Stimulated activated CD8-positive, alpha-beta memory T cell treated with anti-CD3 and anti-CD28 coated beads, Interleukin-15, amount 100 ng/mL, for 1 hour (primary cell): ENCODE measurements around the gene SMKR1.
A peak's percentile ranks its signal among the peaks of the same experiment; 100 is the strongest.
"Not testable (repeated sequence)": the region's sequence is repeated elsewhere in the genome, so short reads cannot be mapped to it uniquely, and the experiment has no call there.

Experiments used
- DNase-seq: peaks from one replicate; pipeline ENCODE4 v3.0.0-alpha.2; 2020; ENCODE audit warnings: low read depth

SMKR1 gene

GRCh38 chr7:129529643-129530042, 27.3 kb downstream of the SMKR1 start:
- no peak for DNase-seq

DNA sequence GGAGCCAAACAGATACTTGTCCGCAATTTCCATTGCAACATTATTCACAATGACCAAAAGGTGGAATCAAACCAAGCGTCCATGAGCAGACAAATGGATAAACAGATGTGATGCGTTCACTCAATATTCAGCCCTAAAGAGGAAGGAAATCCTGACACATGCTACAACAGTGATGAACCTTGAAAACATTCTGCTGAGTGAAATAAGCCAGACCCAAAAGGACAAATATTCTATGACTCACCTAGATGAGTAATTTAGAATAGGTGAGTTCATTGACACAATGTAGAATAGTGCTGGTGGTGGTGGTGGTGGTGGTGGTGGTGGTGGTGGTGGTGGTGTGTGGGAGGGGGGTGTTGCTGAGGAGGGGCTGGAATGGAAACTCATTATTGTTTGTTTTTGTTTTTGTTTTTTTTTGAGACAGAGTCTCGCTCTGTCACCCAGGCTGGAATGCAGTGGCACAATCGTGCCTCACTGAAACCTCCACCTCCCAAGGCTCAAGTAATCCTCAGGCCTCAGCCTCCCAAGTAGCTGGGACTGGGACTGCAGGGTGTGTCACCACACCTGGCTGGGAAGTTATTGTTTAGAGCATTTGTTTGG, 28.6 kb downstream of the SMKR1 start:
- DNase-seq: no peak

- no peak for DNase-seq
Observed at GRCh38 chr7:129531721-129532120, 29.4 kb downstream of the SMKR1 start.

DNA sequence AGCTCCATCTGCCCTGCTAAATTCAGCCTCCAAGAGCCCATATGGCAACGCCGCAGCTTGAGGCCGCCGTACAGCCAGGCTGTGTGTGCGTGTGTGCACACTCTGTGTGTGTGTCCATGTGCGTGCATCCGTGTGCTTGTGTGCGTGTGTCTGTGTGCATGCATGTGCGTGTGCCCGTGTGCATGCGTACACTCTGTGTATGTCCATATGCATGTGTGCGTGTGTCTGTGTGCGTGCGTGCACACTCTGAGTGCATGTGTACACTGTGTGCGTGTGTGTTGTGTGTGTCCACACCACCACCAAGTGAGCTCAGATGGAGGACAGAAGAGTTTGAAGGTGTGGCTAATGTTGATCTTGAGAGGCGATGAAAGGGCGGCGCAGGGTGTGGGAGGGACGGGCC, 30.0 kb downstream of the SMKR1 start:
- no peak for DNase-seq

- not testable (repeated sequence) for DNase-seq
Observed at GRCh38 chr7:129534558-129535274, 32.4 kb downstream of the SMKR1 start.

GRCh38 chr7:129535896-129536295, 33.6 kb downstream of the SMKR1 start:
- DNase-seq: no peak

DNA sequence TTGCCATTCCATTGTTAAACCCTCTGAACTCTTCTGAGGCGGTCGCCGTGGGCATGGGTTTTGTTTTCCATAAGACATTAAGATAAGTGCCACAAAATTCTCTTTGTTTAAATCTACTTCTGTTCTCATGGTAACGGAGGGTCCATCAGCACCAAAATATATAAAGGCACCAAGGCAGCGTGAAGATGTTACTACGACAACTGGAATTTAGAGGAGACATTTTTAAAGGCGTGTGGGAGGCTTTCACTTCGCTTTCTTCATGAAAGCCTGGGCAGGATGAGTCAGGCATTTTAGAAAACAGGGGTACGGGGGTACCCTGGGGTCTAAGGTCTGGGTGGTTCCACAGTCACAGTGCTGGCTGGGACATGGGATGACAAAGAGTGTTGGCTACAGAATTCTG, 34.0 kb downstream of the SMKR1 start:
- DNase-seq: no peak

DNA sequence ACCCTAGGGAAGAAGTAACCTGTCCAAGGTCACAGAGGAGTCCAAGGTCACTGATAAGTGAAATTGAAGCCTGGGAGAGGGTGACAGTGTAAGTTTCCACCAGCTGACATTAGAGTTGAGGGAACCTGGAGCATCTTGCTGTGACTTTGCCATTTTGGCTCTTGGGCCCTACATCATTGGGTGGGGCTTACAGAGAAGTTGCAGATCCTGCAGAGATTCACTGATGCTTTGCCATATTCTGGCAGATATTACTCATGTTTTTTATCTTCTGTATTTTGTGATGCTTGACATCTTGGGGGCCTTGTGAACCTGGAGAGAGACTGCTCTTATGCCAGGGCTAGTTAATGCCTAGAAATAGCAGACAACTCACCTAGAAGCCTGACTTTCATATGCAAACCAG, 36.5 kb downstream of the SMKR1 start:
- no peak for DNase-seq

GRCh38 chr7:129540340-129540739, 38.0 kb downstream of the SMKR1 start:
- DNase-seq: no peak

DNA sequence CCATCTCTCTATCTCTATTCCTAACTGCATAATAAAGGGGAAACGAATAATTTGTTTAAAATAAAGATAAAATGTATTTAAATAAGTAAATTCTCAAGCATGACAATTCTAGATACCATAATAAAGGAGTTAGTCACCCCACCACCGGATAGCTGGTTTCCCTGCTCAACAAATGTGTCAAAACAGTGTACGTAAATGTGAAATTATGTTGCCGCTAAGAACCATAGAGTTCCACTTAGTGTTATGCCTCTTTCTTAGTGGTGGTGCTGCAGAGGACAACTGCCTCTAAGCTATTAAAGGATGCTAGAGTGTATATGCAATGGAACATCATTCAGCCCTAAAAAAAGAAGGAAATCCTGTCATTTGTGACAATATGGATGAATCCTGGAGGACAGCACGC, 42.4 kb downstream of the SMKR1 start:
- DNase-seq: no peak

DNA sequence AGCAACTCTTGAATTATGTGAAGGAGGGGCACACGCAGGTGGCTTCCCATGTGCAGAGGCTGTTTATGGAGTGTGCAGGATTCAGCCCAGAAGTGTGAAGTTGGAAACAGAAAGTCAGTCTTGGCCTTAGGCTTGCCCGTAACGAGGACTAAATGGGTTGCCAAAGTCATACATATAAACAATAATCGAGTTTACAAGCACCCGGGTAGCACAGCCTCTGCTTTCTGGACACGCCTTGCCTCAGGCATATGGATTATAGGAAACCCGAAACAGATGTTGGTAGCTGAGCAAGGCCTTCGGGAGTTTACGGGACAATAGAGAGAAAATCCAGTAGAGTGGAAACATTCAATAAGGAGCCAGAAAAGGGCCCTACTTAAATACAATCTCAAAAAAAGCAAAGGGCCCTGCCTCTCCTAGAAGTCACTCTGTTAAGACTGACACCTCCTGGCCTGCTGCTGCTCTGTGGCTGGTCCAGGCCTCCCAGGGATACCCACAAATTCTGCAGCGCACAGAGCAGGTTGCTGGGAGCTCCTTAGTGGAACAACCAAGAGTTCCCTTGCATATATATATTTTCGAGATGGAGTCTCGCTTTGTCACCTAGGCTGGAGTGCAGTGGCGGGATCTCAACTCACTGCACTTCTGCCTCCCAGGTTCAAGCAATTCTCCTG, 48.5 kb downstream of the SMKR1 start:
- DNase-seq: no peak

GRCh38 chr7:129553899-129554461, 51.6 kb downstream of the SMKR1 start:
- DNase-seq: peak; percentile 9

GRCh38 chr7:129556607-129557133, 54.3 kb downstream of the SMKR1 start:
- no peak for DNase-seq

DNA sequence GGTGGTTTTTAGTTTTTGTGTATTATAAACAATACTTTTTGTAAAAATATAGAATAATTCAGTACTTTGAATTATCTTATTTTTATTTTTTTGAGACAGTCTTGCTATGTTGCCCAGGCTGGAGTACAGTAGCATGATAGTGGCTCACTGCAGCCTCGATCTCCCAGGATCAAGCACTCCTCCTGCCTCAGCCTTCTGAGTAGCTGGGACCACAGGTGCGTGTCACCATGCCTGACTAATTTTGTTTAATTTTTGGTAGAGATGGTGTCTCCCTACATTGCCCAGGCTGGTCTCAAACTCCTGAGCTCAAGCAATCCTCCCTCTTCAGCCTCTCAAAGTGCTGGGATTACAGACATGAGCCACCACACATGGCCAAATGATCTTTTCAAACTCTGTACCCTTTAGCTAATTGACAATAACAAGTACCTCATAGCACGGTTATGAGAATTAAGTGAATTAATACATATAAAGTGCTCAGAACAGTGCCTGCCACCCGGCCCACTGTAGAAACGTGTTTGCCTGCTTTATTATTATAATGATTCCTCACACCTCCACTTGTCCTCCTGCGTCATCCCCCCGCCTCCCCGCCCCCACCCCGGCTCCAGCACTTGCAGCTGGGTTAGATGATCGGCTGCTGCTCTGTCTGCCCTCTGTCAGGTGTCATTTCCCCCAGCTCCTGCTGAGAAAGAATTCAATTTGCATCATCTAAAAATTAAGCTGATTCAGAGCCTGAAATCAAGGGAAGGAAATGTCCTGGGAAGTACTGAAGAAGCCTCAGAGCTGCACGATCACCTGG, 55.6 kb downstream of the SMKR1 start:
- DNase-seq: no peak

GRCh38 chr7:129559564-129559963, 57.2 kb downstream of the SMKR1 start:
- DNase-seq: no peak

GRCh38 chr7:129560831-129561230, 58.5 kb downstream of the SMKR1 start:
- DNase-seq: no peak

GRCh38 chr7:129561677-129562359, 59.5 kb downstream of the SMKR1 start:
- no peak for DNase-seq
